GM10248 (cell line): ENCODE results near the gene NUDCD2.

ENCODE experiments used
- CTCF ChIA-PET: fragments of 300-600 bp; sonication (Branson Sonifier 250); formaldehyde crosslinking; extraction: SDS; loops from one replicate; lab custom pipeline; 2021; ENCODE audit warnings: antibody characterized with exemption; lab: Yijun Ruan, JAX
- POLR2A ChIA-PET: fragments of 350-650 bp; sonication (Branson Sonifier 250); formaldehyde crosslinking; extraction: SDS; loops from one replicate; lab custom pipeline; 2020; ENCODE audit warnings: antibody characterized with exemption; lab: Yijun Ruan, JAX
- DNase-seq: peaks from one replicate; pipeline ENCODE4 v3.0.0; 2012; ENCODE audit errors: extremely low spot score
- TF ChIP-seq, protein P1 (sequence below): IDR thresholded peaks from 2 replicates; pipeline ENCODE4 v1.5.1; 2012; ENCODE audit warnings: mild to moderate bottlenecking, low read depth; ENCODE audit errors: extremely low read depth, missing control alignments, control extremely low read depth

NUDCD2 gene

DNA sequence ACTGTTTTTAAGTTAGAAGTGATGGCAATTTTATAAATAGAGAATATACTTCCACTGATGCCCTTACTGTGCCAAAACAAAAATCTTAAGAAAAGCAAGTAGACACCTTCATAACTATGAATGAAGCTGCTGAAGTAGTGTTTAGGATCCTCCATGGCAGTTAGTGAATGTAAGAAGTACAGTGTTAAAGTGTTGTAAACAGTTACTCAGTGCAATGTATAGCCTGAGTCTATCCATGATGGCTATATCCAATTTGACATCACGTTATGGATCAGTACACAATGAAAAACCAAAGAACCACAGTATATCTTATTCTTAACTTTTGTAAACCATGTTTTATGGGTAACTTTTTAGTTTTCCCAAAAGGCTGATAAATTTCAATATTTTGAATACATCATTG is 15.4 kb downstream of the NUDCD2 start:
- TF ChIP-seq, protein P1, sequence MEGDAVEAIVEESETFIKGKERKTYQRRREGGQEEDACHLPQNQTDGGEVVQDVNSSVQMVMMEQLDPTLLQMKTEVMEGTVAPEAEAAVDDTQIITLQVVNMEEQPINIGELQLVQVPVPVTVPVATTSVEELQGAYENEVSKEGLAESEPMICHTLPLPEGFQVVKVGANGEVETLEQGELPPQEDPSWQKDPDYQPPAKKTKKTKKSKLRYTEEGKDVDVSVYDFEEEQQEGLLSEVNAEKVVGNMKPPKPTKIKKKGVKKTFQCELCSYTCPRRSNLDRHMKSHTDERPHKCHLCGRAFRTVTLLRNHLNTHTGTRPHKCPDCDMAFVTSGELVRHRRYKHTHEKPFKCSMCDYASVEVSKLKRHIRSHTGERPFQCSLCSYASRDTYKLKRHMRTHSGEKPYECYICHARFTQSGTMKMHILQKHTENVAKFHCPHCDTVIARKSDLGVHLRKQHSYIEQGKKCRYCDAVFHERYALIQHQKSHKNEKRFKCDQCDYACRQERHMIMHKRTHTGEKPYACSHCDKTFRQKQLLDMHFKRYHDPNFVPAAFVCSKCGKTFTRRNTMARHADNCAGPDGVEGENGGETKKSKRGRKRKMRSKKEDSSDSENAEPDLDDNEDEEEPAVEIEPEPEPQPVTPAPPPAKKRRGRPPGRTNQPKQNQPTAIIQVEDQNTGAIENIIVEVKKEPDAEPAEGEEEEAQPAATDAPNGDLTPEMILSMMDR = no peak
- DNase-seq = no peak
- ChIA-PET POLR2A (no interaction called here), CTCF (no interaction called here)

DNA sequence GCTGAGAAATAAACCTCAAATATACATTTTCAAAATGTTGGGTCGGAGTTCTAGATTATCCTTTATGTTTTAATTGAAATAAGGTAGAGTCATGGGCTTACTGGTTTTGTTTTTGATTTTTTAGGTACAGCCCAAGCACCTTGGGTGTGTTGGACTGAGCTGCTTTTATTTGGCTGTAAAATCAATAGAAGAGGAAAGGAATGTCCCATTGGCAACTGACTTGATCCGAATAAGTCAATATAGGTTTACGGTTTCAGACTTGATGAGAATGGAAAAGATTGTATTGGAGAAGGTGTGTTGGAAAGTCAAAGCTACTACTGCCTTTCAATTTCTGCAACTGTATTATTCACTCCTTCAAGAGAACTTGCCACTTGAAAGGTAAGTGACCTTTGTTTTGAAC is 18.9 kb downstream of the NUDCD2 start:
- TF ChIP-seq, protein P1 = no peak
- CTCF ChIA-PET = interaction anchor here (1.0 to 2.3 kb wide), 5 partner anchors 13 to 32 kb away, joined by 4 to 11 read pairs (median 6); partner anchors contain the start of genes HMMR and NUDCD2
- POLR2A ChIA-PET = interaction anchor here (1.9 kb wide), 1 partner anchor 20 kb away, joined by 4 read pairs; no protein-coding TSS in a partner anchor
- no peak for DNase-seq

DNA sequence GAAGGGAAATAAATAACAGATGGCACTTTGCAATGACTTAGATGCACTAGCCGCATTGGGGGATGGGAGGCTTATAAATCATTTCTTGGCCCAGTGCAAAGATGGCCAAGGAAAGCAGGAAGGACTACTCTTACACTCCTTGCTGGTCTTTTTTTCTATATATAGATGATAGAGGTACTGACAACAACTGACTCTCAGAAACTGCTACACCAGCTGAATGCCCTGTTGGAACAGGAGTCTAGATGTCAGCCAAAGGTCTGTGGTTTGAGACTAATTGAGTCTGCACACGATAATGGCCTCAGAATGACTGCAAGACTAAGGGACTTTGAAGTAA is 20.8 kb downstream of the NUDCD2 start:
- DNase-seq = no peak
- CTCF ChIA-PET = interaction anchor here (1.8 kb wide), 1 partner anchor 20 kb away, joined by 4 read pairs; no protein-coding TSS in a partner anchor
- POLR2A ChIA-PET = no interaction called here
- TF ChIP-seq, protein P1 = no peak

DNA sequence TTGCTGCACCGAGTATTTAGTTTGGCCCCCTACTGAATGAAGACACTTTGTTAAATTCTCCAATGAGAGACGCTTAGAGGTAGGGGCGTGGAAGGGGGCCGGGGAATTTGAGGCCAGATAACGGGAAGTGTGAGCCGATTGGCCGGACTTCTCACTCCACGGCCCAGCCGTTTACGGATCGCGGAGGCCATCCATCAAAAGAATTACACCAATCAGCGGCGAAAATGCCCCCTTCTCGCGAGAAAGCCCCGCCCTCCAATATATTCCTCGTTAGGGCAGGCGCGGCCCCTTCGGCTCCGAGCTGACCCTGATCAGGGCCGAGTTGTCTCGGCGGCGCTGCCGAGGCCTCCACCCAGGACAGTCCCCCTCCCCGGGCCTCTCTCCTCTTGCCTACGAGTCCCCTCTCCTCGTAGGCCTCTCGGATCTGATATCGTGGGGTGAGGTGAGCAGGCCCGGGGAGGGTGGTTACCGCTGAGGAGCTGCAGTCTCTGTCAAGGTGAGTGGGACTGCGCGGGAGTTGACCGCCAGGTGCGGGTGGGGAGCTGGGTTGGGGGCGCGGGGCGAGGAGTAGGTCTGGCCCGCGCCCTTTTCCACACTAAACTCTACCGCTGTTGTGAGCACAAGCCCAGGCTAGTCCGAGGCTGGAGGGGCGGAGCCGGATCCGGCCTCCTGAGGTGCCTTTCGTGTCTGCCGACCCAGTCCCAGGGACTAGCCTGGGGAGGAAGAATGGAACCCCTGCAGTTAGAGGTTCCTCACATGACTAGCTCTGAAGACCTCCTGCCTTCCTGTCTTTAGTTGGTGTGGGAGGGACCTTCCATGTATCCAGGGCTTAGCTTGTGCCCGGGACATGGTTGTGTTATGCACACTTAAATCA is 22.4 kb downstream of the NUDCD2 start, which contains the start of gene CCNG1:
CCNG1 (plus strand) TSS at position 287 of the 874 bp plus-strand sequence. CDS start 1,662 bp downstream, outside the sequence.
- ChIA-PET POLR2A (interaction anchor here (1.0 to 1.5 kb wide), 3 partner anchors 18 to 24 kb away, joined by 4 to 19 read pairs (median 6); partner anchors contain the start of genes HMMR and NUDCD2), CTCF (interaction anchor here (1.2 to 1.8 kb wide), 3 partner anchors 17 to 29 kb away, joined by 4 to 5 read pairs (median 5); no protein-coding TSS in a partner anchor)
- TF ChIP-seq, protein P1 = no peak
- DNase-seq = peak; percentile 95

DNA sequence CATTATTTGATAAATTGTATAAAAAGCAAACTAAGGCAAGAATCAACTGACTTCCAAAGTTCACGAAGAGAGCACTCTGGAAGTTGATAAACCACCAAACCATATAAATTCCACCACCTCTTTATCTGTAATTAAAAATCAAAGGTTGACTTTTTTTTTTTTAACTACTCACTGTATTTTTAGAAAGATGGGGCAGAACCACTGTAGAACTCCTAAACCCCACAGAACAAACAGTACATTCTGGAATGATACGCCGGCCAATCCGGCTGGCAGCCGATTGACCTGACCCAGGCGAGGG is 22.9 kb downstream of the NUDCD2 start:
- no peak for DNase-seq
- POLR2A ChIA-PET = interaction anchor here (1.5 kb wide), 1 partner anchor 23 kb away, joined by 19 read pairs; the partner anchor contains the start of genes HMMR and NUDCD2
- CTCF ChIA-PET = interaction anchor here (1.2 to 1.8 kb wide), 2 partner anchors 22 to 28 kb away, joined by 5 read pairs; no protein-coding TSS in a partner anchor
- TF ChIP-seq, protein P1 = no peak

DNA sequence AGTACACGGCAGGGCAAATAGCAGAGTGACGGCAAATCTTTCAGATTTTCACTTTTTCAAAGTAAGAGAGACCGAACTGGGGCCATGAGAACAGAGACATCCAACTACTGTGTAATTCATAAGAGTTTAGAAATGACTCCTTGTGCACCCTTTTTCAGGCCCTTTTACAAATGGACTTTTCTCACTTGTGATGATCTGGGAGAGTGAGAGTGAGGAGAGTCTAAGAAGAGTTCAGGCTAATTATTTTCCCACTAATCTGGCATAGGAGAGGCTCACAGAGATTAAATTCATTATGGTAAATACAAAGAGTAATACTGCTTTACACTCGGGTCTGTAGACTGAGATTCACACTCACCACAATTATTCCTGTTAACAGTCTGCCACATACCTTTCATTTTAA is 23.4 kb downstream of the NUDCD2 start:
- POLR2A ChIA-PET = no interaction called here
- TF ChIP-seq, protein P1 = no peak
- no peak for DNase-seq
- CTCF ChIA-PET = no interaction called here
